CD4-positive, alpha-beta T cell treated with Interleukin-1 beta for 1 hour (primary cell): Measurements from ENCODE around the gene C11orf24.

Source experiments
- DNase-seq, 2 donors: peaks; one replicate each; pipeline ENCODE4 v3.0.0-alpha.2; 2020 to 2022

Gene C11orf24

DNA sequence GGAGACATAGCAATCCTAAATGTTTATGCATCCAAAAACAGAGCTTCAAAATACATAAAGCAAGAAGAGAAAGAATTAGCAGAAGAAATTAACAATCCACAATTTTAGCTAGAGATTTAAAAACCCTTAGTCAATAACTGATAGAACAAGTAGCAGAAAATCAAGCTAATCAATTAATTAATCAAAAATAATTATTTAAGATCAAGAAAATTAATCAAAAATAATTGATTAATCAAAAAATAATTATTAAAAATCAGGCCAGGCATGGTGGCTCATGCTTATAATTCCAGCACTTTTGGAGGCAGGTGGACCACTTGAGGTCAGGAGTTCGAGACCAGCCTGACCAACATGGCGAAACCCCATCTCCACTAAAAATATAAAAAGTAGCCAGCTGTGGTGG is 29.2 kb downstream of the C11orf24 start:
- DNase-seq = no peak

DNA sequence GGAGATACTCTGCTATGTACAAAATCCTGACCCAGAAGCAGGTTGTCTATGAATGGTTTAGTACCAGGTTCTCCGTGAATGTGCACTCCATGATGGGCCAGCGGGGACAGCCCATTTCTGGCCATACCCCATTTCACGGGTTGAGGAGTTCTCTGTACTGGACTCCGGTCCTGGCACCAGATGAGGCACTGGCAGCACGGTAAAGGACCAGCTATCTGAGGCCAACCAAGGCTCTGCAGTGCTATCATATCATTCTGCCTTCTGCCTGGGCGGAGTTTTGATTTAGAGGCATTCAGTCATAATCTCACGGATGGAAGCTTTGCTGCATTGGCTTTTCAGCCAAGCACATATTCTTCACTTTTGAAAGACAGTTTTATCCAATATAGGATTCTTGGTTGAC is 40.2 kb downstream of the C11orf24 start:
- DNase-seq = no peak

DNA sequence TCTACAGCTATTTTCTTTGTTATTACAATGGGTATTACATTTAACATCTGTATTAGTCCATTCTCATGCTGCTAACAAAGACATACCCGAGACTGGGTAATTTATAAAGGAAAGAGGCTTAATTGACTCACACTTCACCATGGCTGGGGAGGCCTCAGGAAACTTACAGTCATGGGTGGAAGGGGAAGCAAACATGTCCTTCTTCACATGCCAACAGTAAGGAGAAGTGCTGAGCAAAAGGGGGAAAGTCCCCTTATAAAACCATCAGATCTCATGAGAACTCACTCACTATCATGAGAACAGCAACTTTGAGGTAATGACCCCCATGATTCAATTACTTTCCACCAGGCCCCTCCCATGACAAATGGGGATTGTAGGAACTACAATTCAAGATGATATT is 42.2 kb downstream of the C11orf24 start:
- no peak for DNase-seq

DNA sequence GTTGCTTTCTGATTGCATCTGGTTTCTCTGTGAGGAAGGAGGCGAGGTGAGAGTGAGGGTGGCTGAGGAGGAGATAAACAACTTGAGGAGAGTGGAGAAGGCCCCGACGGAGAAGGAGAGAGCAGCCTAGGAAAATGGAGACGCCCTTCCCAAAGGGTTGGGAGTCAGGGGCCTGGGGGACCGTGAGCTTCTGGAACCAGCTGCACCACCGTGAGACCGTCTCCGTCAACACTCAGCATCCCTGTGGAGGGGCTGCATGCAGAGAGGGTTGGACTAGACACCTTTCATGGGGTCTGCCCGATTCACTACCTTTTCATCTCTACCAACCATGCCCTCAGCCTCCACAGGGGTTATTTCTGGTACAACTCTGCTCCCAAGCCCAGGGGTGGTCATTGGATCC is 45.4 kb downstream of the C11orf24 start:
- DNase-seq = no peak

DNA sequence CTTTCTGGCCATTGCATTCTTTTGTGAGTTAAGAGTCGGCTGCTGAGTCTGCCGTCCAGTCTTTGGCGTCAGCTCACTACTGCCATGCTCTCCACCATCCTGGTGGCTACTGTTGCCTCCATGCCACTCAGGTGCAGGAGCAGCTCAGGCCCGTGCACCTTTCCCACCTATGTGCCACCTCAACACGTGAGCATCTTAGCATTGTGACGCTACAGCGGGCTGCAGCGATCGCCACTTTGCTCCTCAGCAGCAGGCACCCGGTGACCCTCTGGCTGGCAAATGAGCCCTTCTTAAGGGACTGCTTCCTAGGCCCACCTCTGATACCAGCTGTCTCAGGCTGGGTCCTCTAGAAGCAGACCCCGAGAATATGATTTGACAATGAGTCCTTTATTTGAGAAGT is 47.2 kb downstream of the C11orf24 start:
- DNase-seq = no peak

DNA sequence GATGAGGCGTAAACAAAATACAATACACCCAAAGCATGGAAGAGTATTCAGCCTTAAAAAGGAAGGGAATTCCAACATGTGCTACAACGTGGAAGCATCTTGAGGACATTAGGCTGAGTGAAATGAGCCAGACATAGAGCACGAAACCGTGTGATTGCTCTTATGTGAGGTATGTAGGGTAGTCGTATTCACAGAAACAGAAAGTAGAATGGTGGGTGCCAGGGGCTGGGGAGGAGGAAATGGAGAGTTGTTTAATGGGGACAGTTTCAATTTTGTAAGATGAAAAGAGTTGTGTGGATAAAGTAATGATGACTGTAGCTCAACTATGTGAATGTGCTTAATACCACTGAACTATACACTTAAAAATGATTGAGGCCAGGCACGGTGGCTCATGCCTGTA is 48.5 kb downstream of the C11orf24 start:
- no peak for DNase-seq

DNA sequence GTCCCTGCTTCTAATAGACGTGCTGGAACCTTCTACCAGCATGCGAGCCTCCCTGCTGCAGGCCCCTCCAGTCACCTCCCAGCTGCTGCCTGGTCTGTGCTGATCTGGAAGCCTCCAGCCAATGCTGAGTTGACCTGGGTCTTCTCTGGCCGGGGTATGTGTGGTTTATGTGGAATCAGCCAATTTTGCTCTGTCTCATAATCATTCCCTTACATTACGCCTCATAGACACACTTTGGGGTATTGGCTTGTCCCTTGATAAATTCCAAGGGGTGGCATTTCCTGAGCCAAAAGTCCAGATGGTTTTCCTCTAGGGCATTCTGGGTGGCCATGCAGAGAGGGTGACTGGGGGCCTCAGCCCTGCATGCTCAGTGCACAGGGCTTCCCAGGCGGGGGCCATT is 50.4 kb downstream of the C11orf24 start:
- no peak for DNase-seq

DNA sequence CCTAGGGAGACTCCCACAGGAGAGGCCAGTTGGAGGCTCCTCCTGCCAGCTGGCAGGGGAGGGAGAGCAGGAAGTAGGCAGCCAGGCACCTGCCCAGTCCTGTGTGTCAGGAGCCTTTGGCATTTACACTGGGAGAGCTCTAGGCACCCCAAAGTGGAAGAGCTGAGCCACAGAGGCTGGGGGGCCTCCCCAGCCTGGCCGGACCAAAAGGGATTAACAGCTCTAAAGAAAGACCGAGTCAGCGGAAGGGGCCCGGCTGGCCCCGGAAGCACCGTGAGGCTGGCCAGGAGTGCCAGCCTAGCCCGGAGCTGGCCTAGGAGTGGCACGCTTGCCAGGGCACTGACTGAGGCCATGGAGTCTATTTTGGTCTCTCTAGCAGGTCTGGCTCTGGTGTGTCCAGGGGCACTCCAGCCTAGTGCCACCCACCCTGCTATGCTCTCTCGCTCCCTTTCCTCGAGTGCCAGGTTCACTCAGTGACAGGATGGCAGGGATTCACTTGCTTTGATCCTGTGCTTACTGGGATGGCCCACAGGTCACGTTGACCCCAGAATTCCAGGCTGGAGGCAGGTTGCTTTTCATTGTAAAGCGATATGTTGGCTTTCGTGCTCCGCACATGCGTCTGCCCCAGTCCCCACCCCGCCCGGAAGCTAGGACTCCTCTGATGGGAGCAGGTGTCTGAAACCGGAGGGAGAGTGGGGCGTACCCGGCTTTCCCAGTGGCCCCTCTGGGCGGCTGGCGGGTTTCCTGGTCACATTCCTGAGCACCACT is 55.4 kb downstream of the C11orf24 start:
- DNase-seq = no peak

DNA sequence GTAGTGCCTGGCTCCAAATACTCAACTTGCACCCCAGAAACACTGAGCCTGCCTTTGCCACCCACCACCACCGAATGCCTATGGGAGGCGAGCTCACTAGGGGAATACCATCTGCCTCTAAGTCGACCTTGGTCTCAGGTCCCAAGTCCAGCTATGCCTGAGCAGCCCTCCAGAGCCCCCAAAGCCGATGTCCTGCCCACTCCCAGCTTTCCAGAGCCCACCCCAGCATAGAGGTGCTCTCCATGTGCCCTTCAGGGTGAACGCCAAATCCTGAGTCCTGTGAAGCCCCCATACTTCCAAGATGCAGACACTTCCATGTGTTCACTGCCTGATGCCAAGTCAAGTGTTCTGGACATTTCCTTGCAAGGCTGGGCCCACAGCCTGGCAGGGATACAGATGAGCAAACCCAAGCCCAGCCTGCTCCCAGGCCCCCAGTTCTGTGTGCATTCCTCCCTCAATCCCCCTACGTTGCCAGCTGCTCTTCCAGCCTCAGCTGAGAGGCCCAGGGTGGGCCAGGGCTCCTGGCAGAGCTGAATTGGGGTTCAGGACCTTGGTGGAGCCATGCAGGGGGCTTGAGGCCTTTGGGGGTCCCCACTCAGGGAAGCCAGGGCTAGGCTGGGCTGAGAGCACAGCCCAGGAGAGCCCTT is 56.1 kb downstream of the C11orf24 start:
- DNase-seq = no peak

DNA sequence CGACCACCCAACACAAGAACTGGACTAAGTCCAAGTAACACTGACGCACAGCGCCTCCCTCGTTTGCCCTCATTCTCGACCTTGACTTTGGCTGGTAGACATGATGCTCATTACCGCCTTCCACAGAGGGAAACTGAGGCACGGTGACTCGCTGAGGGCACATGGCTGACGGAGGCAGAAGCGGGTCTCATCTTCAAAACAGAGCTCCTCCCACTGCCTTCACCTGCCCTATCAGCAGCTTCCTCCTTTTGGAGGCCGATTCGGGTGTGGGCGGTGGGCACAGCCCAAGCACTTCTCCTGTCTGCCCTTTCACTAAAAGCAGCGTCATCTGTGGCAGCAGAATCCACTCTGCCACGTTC is 56.7 kb downstream of the C11orf24 start:
- peak; percentile 12 to 24 for DNase-seq

DNA sequence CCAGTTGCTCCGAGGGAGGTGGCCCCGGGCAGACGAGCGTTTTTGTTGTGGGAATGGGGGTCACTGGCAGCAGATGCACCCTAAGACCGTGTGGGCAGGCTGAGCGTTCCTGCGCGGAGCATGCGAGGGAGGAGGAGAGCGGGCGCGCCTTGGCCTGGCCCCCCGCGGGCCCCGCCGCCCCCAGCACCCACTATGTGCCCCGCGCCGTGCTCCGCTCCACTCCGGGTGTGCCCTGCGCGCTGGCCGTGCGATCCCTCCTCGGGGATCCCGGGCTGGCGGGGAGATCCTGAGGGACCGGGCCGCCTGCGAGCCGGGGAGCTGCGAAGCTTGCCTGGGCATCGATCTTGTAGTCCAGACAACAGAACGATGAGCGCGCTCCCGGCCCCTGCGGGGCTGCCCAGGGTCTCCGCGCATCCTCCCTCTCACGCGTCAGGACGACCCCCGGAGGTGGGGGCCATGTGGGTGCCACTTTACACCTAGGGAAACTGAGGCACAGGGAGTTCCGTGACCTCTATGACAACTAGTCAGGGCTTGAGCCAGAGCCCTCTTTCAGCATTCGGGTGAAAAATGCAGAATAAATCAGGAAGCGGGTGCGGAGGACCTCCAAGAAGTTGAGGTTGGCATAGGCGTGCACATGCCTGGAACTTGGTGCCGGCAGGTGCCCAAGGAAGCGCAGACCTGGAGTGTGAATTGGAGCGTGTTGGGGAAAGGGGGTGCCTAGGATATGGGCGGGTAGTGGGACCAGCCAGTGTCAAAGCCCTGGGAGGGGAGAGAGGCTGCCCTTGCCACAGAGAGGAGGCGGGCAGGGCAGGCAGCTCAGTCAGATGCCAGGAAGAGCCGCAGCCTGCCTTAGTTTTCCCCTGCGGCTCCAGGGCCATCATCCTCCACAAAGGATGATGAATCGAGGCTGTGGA is 57.3 kb downstream of the C11orf24 start:
- no peak for DNase-seq

DNA sequence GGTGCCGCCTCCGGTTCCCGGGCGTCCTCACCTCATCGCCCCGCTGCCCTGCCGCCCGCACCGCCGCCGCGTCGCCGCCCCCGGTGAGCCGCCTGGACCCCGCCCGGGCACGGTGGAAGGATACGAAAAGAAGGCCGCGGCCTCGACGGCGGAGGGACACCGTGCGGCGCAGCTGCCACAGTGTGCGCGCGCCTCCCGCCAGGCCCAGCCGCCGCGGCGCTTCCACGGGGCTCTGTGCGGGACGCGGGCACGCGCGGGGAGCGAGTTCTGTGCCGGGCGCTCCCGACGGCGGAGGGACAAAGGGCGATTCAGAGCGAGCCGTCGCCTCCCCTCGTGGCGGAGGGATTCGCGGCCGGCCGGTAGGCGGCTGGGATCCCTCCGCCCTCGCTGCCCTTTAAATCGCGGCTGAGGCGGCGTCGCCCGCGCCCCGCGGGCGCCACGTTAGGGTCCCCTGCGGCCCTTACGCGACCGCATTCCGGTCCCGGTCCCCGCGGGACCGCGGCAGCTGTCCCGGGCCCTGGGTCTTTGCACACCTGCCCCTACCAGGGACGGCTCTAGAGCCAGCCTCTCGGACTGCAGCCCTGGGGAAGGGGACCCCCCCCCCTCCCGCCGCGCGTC is 58.1 kb downstream of the C11orf24 start:
- DNase-seq = peak; percentile 84 to 85

DNA sequence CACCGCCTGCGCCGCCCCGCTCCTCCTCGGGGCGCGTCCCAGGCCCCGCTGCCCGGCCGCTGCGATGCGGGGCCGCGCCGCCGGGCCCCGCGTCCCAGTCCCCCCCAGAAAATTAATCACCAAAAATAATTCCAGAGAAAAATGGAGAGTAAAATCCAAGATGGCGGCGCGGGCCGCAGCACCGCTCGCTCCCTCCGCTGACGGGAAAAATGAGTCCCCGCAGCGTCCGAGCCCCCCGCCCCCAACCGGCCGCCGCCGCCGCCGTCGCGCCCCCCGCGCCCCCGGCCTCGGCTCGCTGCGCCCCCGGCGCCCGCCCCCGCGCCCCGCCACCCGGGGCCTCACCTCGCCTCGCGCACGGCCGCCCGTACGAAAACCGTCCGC is 58.6 kb downstream of the C11orf24 start, which contains the start of gene KMT5B:
TSS of gene KMT5B (minus strand) at position 162 of the 381 bp plus-strand sequence. CDS start 23,220 bp downstream, outside the sequence.
- DNase-seq = peak in 1 of 2 donors; percentile 67

DNA sequence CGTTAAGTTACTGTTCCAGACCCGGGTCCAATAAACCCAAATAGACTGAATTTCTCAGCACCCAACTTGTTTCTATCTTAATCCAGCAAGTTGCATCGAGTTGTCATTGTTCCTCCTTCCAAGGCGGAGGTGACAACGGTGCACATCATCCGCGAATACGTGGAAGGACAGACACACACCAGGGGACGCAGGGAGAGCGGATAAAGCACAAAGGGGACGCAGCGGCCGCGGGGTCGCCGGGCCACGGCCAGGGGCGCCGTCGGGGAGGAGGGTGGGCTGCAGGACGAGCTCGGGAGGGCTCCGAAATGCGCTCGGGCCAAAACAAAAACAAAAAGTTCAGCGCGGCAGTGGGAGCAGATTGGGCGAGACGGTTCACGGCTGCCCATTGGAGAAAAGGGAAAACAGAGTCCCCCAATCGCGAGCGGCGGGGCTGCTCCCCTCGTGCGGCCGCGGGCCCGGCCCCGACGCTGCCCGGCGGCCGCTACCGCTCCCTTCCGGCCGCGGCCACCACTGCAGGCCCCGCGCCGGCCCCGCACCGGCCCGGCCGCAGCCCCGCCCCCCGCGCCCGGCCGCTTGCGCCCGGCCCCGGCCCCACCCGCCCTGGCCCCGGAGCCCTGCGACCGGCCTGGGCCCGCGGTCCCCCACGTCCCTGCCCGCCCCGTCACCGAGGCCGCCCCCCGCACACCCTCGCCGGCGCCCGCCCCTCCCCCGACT is 59.2 kb downstream of the C11orf24 start:
- peak; percentile 65 to 72 for DNase-seq

DNA sequence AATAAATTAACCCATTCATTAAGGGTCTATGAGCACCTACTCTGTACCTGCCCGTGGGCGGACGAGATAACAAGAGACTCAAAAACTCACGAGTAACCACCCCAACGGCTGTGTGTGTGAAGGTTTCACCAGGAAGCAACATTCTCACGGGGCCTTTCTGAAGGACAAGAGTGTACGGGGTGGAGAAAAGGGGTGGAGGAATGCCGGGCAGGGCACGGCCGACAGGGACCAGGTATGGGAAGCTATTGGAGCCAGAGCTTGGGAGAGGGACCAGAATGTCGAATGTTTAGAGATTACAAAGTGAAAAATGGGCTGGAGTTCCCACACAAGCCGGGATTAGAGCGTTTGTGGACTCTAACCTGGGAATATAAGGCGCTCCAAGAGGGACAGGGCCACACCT is 60.2 kb downstream of the C11orf24 start:
- no peak for DNase-seq
